GM19043 (cell line): ENCODE results near the gene SMG1.
"Not testable (repeated sequence)": the region's sequence is repeated elsewhere in the genome, so short reads cannot be mapped to it uniquely, and the experiment has no call there.

Experiments used
- ATAC-seq: cut with Tn5 transposase; IDR thresholded peaks from one replicate; pipeline ENCODE4 v1.9.1; 2021; ENCODE audit warnings: low read depth; ENCODE audit not compliant: unreplicated experiment

SMG1 gene

GRCh38 chr16:18862891-18863290 lies 63.3 kb downstream of the SMG1 start:
- not testable (repeated sequence) for ATAC-seq

- ATAC-seq: no peak
These were observed 71.0 kb downstream of the SMG1 start for GRCh38 chr16:18855196-18855595.

- ATAC-seq: no peak
These were observed 72.5 kb downstream of the SMG1 start for GRCh38 chr16:18853694-18854093.

DNA sequence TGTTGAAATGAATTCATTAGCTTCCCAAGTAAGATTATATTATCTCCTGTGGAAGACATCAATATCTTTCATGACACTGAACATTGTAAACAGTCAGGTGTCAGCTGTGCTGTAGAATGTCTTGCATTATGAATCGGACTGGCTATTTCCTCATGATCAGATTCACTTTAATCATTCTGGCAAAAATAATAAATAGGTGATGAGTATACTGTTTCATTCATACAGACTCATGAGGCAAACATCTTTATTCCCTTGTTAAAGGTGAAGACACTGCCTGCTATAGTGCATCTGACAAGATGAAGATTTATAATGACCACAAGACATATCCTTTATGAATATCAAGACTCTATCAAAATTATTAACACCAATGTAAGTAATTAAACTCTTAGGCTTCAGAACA lies 73.6 kb downstream of the SMG1 start:
- ATAC-seq: no peak

GRCh38 chr16:18846416-18846815 lies 79.8 kb downstream of the SMG1 start:
- ATAC-seq: no peak

GRCh38 chr16:18842565-18842964 lies 83.6 kb downstream of the SMG1 start:
- ATAC-seq: no peak

GRCh38 chr16:18841833-18842525 lies 84.2 kb downstream of the SMG1 start:
- ATAC-seq: no peak

DNA sequence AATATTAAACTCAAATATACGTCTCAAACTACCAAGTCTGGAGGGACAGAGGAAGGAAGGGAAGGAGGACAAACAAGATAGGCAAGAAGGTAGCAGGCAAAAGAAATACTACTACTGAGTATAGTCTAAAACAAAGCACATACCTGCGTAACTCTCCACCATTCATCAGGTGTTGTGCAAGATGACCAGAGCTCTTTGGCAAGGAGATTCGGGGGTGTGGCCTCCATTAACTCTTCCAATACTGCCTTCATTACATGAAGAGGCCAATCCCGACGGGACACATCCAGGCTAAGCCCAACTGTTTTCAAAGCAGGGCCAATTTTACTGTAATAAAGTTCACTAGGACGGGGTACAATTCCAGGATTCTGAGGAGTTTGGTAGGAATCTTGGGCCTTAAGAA lies 86.7 kb downstream of the SMG1 start:
- ATAC-seq: no peak

DNA sequence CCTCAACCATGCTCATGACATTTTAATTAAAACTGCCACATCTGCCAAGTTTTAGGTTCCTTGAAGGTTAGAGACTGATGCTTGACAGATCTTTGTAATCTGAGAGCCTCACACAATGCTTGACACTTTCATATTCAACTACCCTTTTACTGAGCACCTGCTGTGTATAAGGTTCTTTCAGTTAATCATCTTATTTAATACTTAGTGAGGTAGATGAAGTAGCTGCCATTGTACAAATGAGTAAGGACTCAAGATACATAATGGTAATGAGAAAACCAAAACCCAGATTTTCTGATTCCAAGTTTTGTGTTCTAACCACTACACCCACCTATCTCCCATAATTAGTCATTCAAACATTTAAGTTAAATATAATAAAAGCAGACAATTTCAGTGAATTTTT lies 89.5 kb downstream of the SMG1 start:
- no peak for ATAC-seq

DNA sequence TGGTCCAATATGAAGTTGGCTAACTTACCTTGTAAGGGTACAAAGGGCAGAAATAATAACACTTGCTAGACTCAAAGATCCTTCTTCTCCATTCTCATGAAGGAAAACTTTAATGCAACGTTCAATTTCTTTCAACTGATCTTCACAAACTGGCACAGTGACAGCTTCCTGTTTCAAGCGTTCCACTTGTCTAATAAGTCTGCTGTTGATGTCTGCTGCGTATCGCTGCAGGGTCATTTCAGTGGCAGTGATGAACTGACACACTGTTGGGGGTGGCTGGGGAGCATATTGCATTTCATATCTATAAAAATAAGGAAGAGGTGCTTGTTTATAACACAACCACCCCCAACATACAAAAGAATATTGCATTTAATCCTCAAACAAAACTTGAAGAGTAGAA lies 91.3 kb downstream of the SMG1 start:
- no peak for ATAC-seq

GRCh38 chr16:18833707-18834505 lies 92.3 kb downstream of the SMG1 start:
- no peak for ATAC-seq

GRCh38 chr16:18832613-18833012 lies 93.6 kb downstream of the SMG1 start:
- ATAC-seq: no peak

GRCh38 chr16:18832006-18832405 lies 94.2 kb downstream of the SMG1 start:
- ATAC-seq: no peak

DNA sequence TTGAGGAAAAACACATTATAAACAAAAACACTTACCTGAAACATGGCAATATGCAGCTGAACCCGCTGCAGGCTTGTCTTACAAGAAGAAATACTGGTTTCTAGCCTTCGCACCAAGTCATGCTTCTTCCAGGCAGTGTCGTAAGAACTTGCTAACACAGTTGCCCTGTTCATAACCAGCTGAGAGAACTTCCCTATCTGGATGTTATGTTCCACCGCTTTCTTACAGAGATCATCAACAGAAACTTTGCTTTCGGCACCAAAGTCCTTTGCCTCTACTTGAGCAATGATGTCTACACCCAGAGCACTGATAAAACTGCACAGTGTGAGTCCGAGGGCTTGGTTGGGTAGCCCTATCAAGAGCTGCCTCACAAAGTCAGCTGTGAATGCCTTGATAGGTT lies 97.0 kb downstream of the SMG1 start:
- ATAC-seq: no peak

GRCh38 chr16:18827890-18828289 lies 98.3 kb downstream of the SMG1 start:
- ATAC-seq: no peak

DNA sequence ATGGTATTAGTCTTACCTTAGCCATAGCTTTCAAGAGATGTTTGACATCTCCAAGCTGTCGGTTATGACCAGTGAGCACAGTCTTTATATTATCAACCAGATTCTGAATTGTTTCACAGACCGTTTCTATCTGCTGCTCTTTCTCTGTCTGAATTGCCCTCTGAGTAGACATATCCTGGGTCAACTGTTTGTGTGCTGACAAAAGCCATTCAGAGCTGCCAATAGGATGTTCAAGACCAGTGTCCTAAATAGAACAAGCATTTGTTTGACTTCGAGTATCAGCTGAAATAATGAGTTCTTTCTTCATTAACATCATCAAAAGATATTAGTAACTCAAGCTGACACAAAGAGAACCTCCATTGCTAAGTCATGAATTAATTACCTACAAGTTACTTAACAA lies 109.9 kb downstream of the SMG1 start:
- no peak for ATAC-seq

GRCh38 chr16:18811925-18812324 lies 114.3 kb downstream of the SMG1 start:
- ATAC-seq: no peak

GRCh38 chr16:18809165-18809564 lies 117.0 kb downstream of the SMG1 start:
- no peak for ATAC-seq

GRCh38 chr16:18805257-18805773 lies 120.9 kb downstream of the SMG1 start:
- no peak for ATAC-seq

GRCh38 chr16:18804540-18804939 lies 121.7 kb downstream of the SMG1 start:
- no peak for ATAC-seq

- no peak for ATAC-seq
These were observed 122.4 kb downstream of the SMG1 start for GRCh38 chr16:18803569-18804462.
